HepG2 (cell line): ENCODE measurements around the gene ADAM8. TPM values are rescaled to one million over a fixed set of nuclear protein-coding genes. Genes with fewer than 3 reads are reported as not detected.

ENCODE experiments used
- ATF6 ChIP-seq: sonication (generic); formaldehyde crosslinking; conservative IDR thresholded peaks from 2 replicates; pipeline ENCODE4 v1.4.0; 2020; ENCODE audit warnings: missing genetic modification reagents
- ATRX ChIP-seq: sonication (generic); formaldehyde crosslinking; IDR thresholded peaks from 2 replicates; pipeline ENCODE4 v1.4.0; 2020; ENCODE audit warnings: missing genetic modification reagents, borderline replicate concordance
- GABPA ChIP-seq, 2 experiments: IDR thresholded peaks; 2 replicates each; pipeline ENCODE4 v1.6.1; 2011 to 2016; ENCODE audit warnings: low read depth in 2 of 2, low read length in 1 of 2, missing biosample characterization in 1 of 2, missing genetic modification characterization in 1 of 2
- GLI4 ChIP-seq: sonication (generic); formaldehyde crosslinking; IDR thresholded peaks from 2 replicates; pipeline ENCODE4 v1.5.1; 2020; ENCODE audit warnings: missing genetic modification reagents, mild to moderate bottlenecking, moderate library complexity, borderline replicate concordance
- HMG20A ChIP-seq: IDR thresholded peaks from 2 replicates; pipeline ENCODE4 v1.6.1; 2016; ENCODE audit warnings: borderline replicate concordance
- HMGA1 ChIP-seq: sonication (generic); formaldehyde crosslinking; conservative IDR thresholded peaks from 2 replicates; pipeline ENCODE4 v1.4.0; 2020; ENCODE audit warnings: missing genetic modification reagents
- MAX ChIP-seq: IDR thresholded peaks from 2 replicates; pipeline ENCODE4 v1.6.1; 2012; ENCODE audit warnings: inconsistent platforms
- PAF1 ChIP-seq: IDR thresholded peaks from 2 replicates; pipeline ENCODE4 v1.6.1; 2016; ENCODE audit warnings: missing genetic modification reagents, missing compliant biosample characterization
- POLR2A ChIP-seq, 2 experiments: IDR thresholded peaks; 2 replicates each; pipeline ENCODE4 v1.6.1; 2011; ENCODE audit warnings: low read depth in 2 of 2, low read length in 2 of 2, mild to moderate bottlenecking in 1 of 2, moderate library complexity in 1 of 2; ENCODE audit not compliant: insufficient read depth in 1 of 2
- POLR2AphosphoS2 ChIP-seq: IDR thresholded peaks from 2 replicates; pipeline ENCODE4 v1.6.1; 2011; ENCODE audit warnings: low read depth, low read length, improper control_type of control experiment
- RBFOX2 ChIP-seq: fragments of 200-400 bp; formaldehyde crosslinking; IDR thresholded peaks from 2 replicates; pipeline ENCODE4 v1.6.1; 2017; ENCODE audit warnings: low read depth, mild to moderate bottlenecking, low read length
- RCOR2 ChIP-seq: IDR thresholded peaks from 2 replicates; pipeline ENCODE4 v1.6.1; 2016; ENCODE audit warnings: missing biosample characterization, missing genetic modification reagents
- SALL1 ChIP-seq: sonication (generic); formaldehyde crosslinking; IDR thresholded peaks from 2 replicates; pipeline ENCODE4 v1.8.0; 2022; ENCODE audit warnings: mild to moderate bottlenecking, missing genetic modification reagents
- SIX1 ChIP-seq: sonication (generic); formaldehyde crosslinking; IDR thresholded peaks from 2 replicates; pipeline ENCODE4 v1.4.0; 2020; ENCODE audit warnings: missing genetic modification reagents, borderline replicate concordance
- SOX5 ChIP-seq: IDR thresholded peaks from 2 replicates; pipeline ENCODE4 v1.6.1; 2016; ENCODE audit warnings: borderline replicate concordance
- YEATS4 ChIP-seq: sonication (generic); formaldehyde crosslinking; IDR thresholded peaks from 2 replicates; pipeline ENCODE4 v1.4.0; 2020; ENCODE audit warnings: missing genetic modification reagents, borderline replicate concordance
- YY1 ChIP-seq: IDR thresholded peaks from 2 replicates; pipeline ENCODE4 v1.6.1; 2011; ENCODE audit warnings: low read length, low read depth, moderate library complexity, mild to moderate bottlenecking; ENCODE audit not compliant: insufficient read depth, insufficient replicate concordance
- ZFY ChIP-seq: sonication (generic); formaldehyde crosslinking; IDR thresholded peaks from 2 replicates; pipeline ENCODE4 v1.4.0; 2020; ENCODE audit warnings: missing genetic modification reagents
- ZNF207 ChIP-seq: fragments of 450-650 bp; IDR thresholded peaks from 2 replicates; pipeline ENCODE4 v1.6.1; 2016; ENCODE audit warnings: antibody characterized with exemption, borderline replicate concordance
- ZNF253 ChIP-seq: sonication (generic); formaldehyde crosslinking; IDR thresholded peaks from 2 replicates; pipeline ENCODE4 v1.8.0; 2022; ENCODE audit warnings: mild to moderate bottlenecking, missing genetic modification reagents, borderline replicate concordance
- ZNF281 ChIP-seq: sonication (generic); formaldehyde crosslinking; IDR thresholded peaks from 2 replicates; pipeline ENCODE4 v1.4.0; 2020; ENCODE audit warnings: missing genetic modification reagents, borderline replicate concordance
- ZNF557 ChIP-seq: sonication (generic); formaldehyde crosslinking; IDR thresholded peaks from 2 replicates; pipeline ENCODE4 v1.4.0; 2020; ENCODE audit warnings: missing genetic modification reagents
- ZNF567 ChIP-seq: sonication (generic); formaldehyde crosslinking; IDR thresholded peaks from 2 replicates; pipeline ENCODE4 v1.8.1; 2023; ENCODE audit warnings: mild to moderate bottlenecking, missing genetic modification reagents, borderline replicate concordance
- polyA plus RNA-seq, 8 experiments: library from polyadenylated mRNA; depleted of rRNA in 3 of 8; stranded (reverse) in 7 of 8; unstranded in 1 of 8; fragments of >200 nt; fragmentation: Illumina TruSeq in 4 of 8; extraction: Trizol in 4 of 8; gene quantifications; 2 replicates each; pipeline versions ENCODE4 v1.2.1 to v1.2.3, GENCODE V29; 2011 to 2016; ENCODE audit warnings: low read depth in 4 of 8, missing spikeins in 1 of 8, mixed read lengths in 1 of 8; ENCODE audit not compliant: insufficient read depth in 1 of 8
- total RNA-seq, 5 experiments: library from RNA; depleted of rRNA; stranded (reverse); fragments of >200 nt; fragmentation: Illumina TruSeq; extraction: Trizol; gene quantifications; 2 replicates each; pipeline ENCODE4 v1.2.3, GENCODE V29; 2016; ENCODE audit warnings: low read depth in 1 of 5

The ADAM8 gene
- total and polyA plus RNA-seq, 2 of the 13 experiments (the other 11 are each of a cell fraction or from before 2014, with no cell fraction given): 0.24 to 0.93 TPM

- TF ChIP-seq SALL1: no peak
- TF ChIP-seq GLI4 (CRISPR knock-in tag): no peak
- TF ChIP-seq ATRX (CRISPR knock-in tag): no peak
- TF ChIP-seq SIX1 (CRISPR knock-in tag): no peak
- TF ChIP-seq RBFOX2: peak; percentile 86
- no peak for TF ChIP-seq ZNF281 (CRISPR knock-in tag)
- peak; percentile 64; the same call in 1 of the 2 replicates for TF ChIP-seq ZFY (CRISPR knock-in tag)
- no peak for TF ChIP-seq HMG20A (CRISPR knock-in tag)
- no peak for TF ChIP-seq ATF6
- TF ChIP-seq MAX: peak; percentile 38; the same call in 1 of the 2 replicates
- TF ChIP-seq GABPA (IDR thresholded peaks at IDR 0.05; ENCODE audit: low read depth, low read length): peak; percentile 45
- TF ChIP-seq GABPA (CRISPR knock-in tag; IDR thresholded peaks at IDR 0.05; ENCODE audit: low read depth): peak; percentile 52
- no peak for TF ChIP-seq ZNF557
- TF ChIP-seq YY1: peak; percentile 40
- no peak for TF ChIP-seq HMGA1 (CRISPR knock-in tag)
- TF ChIP-seq ZNF253 (CRISPR knock-in tag): no peak
- no peak for TF ChIP-seq SOX5 (CRISPR knock-in tag)
- peak in 1 of 2 experiments; percentile 49; a peak in 1 of 4 replicates for TF ChIP-seq POLR2A (IDR thresholded peaks at IDR 0.05; ENCODE audit: insufficient read depth in 1 of 2, low read depth in 2 of 2, low read length in 2 of 2)
- 0 out of 2 replicates have a peak, but pooled peaks have one; percentile 28 for TF ChIP-seq YEATS4 (CRISPR knock-in tag)
- TF ChIP-seq ZNF207: no peak
- no peak for TF ChIP-seq POLR2AphosphoS2
- no peak for TF ChIP-seq RCOR2 (CRISPR knock-in tag)
- TF ChIP-seq ZNF567 (CRISPR knock-in tag): no peak
- TF ChIP-seq PAF1 (CRISPR knock-in tag): no peak
- TF ChIP-seq, all 625 proteins: peak for 15
Measured at GRCh38 chr10:133261726-133262325, 14.8 kb downstream of the ADAM8 start (continued).
